Neural crest cell (in vitro differentiated cells): ENCODE data around the gene USP51. TPM values are rescaled to one million over a fixed set of nuclear protein-coding genes. Genes with fewer than 3 reads are reported as not detected.
"Not testable (repeated sequence)": the region's sequence is repeated elsewhere in the genome, so short reads cannot be mapped to it uniquely, and the experiment has no call there.

Experiments used
- DNase-seq: peaks from one replicate; pipeline ENCODE4 v3.0.0; 2021; ENCODE audit warnings: low read depth, mixed read lengths, low spot score
- H3K27ac Mint-ChIP-seq: one replicate; pipeline ENCODE4 v1.8.0; 2021; ENCODE audit warnings: mild to moderate bottlenecking, mixed read lengths; ENCODE audit not compliant: unreplicated experiment
- H3K27me3 Mint-ChIP-seq: 2 replicates; pipeline ENCODE4 v1.8.0; 2021; ENCODE audit warnings: low read depth, mild to moderate bottlenecking, mixed read lengths
- H3K36me3 Mint-ChIP-seq: 2 replicates; pipeline ENCODE4 v1.8.0; 2021; ENCODE audit warnings: low read depth, mild to moderate bottlenecking, mixed read lengths
- H3K4me1 Mint-ChIP-seq: 2 replicates; pipeline ENCODE4 v1.8.0; 2021; ENCODE audit warnings: mixed read lengths
- H3K4me3 Mint-ChIP-seq: one replicate; pipeline ENCODE4 v1.8.0; 2021; ENCODE audit warnings: mild to moderate bottlenecking, mixed read lengths
- H3K9me3 Mint-ChIP-seq: 2 replicates; pipeline ENCODE4 v1.8.0; 2021; ENCODE audit warnings: mixed read lengths
- total RNA-seq: library from RNA; stranded (reverse); gene quantifications from 2 replicates; pipeline ENCODE4 v1.2.1, GENCODE V29; 2021
- TF ChIP-seq, protein P1 (sequence below): fragments of 200-600 bp; sonication (generic); conservative IDR thresholded peaks from 2 replicates; pipeline ENCODE4 v1.5.0; 2021; ENCODE audit warnings: antibody characterized with exemption, mild to moderate bottlenecking

The USP51 gene
- total RNA-seq, 1 donor from 2014 or later, result 9.9 TPM

DNA sequence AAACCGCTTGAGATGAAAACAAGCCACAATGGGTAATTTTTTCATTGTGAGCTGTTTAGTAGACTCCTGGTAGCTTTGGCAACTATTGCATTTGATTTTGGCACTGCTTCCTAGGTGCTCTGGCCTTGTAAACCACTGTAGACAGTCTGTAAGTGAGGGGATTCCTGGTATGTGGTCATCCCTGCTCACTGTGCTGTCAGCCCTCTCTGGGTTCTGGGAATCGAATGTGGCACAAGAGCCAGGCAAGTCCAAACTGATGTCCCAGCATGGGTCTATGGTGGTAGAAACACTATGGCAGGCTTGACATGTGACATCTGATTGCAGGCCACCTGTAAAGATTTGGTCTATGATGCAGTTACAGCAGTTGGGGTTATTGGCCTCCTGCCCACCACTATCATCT lies 2.5 kb downstream of the USP51 start:
- DNase-seq, result no peak
- H3K27ac Mint-ChIP-seq, result no peak overlapping the region
- TF ChIP-seq, protein P1, sequence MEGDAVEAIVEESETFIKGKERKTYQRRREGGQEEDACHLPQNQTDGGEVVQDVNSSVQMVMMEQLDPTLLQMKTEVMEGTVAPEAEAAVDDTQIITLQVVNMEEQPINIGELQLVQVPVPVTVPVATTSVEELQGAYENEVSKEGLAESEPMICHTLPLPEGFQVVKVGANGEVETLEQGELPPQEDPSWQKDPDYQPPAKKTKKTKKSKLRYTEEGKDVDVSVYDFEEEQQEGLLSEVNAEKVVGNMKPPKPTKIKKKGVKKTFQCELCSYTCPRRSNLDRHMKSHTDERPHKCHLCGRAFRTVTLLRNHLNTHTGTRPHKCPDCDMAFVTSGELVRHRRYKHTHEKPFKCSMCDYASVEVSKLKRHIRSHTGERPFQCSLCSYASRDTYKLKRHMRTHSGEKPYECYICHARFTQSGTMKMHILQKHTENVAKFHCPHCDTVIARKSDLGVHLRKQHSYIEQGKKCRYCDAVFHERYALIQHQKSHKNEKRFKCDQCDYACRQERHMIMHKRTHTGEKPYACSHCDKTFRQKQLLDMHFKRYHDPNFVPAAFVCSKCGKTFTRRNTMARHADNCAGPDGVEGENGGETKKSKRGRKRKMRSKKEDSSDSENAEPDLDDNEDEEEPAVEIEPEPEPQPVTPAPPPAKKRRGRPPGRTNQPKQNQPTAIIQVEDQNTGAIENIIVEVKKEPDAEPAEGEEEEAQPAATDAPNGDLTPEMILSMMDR, result no peak
- H3K4me1 Mint-ChIP-seq, result peaks cover 20% of the 10 kb centered on the region
- H3K9me3 Mint-ChIP-seq, result peaks cover 6% of the 10 kb centered on the region
- H3K36me3 Mint-ChIP-seq, result peaks cover 18% of the 10 kb centered on the region
- H3K27me3 Mint-ChIP-seq, result no peaks in the 10 kb centered on the region
- H3K4me3 Mint-ChIP-seq, result peak overlapping the region; percentile 88

DNA sequence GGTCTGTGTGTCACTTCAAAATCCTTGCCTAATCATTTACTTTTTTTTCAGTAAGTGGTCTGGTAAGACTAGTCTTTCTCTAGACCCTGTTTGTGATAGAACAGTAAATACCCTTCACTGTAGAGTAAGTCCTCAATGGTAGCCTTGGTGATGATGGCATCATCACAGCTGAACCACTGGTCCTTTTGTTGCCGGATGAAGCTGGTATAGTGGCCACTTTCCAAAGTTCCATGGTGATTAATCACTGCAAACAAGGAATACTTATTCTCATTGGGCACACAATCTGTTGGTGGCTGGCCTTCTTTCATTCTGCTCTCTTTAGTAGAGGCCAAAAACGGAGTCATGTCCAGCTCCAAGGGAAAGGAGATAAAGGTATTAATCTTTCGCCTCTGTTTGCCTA lies 2.9 kb downstream of the USP51 start:
- Mint-ChIP-seq H3K27ac (no peak overlapping the region), H3K27me3 (no peaks in the 10 kb centered on the region), H3K4me3 (no peak overlapping the region), H3K9me3 (peaks cover 6% of the 10 kb centered on the region), H3K4me1 (peaks cover 20% of the 10 kb centered on the region), H3K36me3 (peaks cover 18% of the 10 kb centered on the region)
- TF ChIP-seq, protein P1, result no peak
- DNase-seq, result no peak

DNA sequence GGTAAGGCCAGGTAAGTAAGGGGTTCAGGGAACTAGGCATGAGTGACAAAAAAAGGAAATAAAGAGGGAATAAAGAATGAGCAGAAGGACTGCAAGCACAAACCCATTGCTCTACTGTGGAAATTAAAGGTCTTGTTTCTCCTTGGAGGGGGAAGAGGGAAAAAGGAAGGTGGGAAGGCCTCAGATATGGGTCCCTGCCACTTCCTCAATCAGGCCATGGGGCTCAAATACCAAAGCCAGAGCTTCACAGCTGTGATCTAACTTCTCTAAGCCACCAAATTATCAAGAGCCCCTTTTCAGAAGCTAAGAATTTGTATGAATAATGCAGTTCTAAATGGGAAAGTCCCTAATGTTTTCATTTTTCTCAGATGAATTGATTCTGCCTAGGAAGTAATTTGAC lies 4.7 kb downstream of the USP51 start:
- Mint-ChIP-seq H3K36me3 (peaks cover 18% of the 10 kb centered on the region), H3K27me3 (no peaks in the 10 kb centered on the region), H3K9me3 (peaks cover 3% of the 10 kb centered on the region), H3K27ac (no peak overlapping the region), H3K4me3 (no peak overlapping the region), H3K4me1 (peaks cover 19% of the 10 kb centered on the region)
- DNase-seq, result no peak
- TF ChIP-seq, protein P1, result no peak

DNA sequence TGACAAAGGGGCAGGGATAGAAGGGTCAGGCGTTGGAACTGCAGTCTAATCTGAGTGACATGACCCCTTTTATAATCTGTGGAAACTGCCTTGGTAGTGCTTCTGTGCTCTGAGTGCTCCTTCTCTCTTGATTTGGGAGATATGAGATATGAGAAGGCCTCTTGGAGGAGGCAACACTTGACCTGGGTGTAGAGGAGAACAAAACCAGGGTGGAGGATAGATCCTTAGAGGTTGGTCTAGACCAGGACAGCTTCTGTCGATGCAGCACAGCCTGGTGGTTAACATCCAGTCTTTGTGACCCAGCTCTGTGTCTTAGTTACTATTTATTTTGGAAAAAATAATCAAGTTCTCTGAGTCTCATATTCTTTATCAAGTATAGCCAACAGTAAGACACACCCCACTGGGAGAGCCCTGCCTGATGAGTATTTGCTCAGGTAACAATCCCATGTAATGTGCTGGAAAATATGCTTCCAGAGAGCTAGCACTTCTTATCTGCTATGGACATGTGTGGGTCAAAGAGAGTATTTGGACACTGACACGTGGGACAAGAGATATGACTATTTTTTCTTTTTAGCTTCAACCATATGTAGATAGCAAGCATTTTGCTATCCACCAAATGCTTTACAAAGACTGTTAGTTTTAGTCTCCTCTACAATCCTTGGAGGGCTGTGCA lies 9.1 kb downstream of the USP51 start:
- H3K4me1 Mint-ChIP-seq, result no peaks in the 10 kb centered on the region
- no peaks in the 10 kb centered on the region for H3K9me3 Mint-ChIP-seq
- no peak for DNase-seq
- H3K36me3 Mint-ChIP-seq, result peaks cover 3% of the 10 kb centered on the region
- TF ChIP-seq, protein P1, result no peak
- no peak overlapping the region for H3K27ac Mint-ChIP-seq
- no peaks in the 10 kb centered on the region for H3K27me3 Mint-ChIP-seq
- H3K4me3 Mint-ChIP-seq, result no peak overlapping the region

DNA sequence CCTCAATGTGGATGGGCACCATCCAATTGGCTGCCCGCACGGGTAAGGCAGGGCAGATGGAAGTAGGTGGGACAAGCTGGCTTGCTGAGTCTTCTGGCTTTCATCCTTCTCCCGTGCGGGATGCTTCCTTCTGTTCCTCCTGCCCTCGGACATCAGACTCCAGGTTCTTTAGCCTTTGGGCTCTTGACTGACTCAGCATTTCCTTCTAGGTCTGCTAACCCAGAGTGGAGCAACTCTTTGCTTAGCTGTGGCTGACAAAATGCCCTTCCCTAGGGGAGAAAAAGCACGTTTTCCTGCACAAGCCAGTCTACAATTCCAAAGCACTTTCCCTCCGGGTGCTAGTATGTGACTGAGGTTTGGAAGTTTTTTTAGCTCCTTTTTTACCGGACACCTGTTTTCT lies 9.7 kb downstream of the USP51 start:
- H3K27me3 Mint-ChIP-seq, H3K4me3 Mint-ChIP-seq, H3K27ac Mint-ChIP-seq, H3K36me3 Mint-ChIP-seq, H3K4me1 Mint-ChIP-seq, H3K9me3 Mint-ChIP-seq, DNase-seq: not testable (repeated sequence)

DNA sequence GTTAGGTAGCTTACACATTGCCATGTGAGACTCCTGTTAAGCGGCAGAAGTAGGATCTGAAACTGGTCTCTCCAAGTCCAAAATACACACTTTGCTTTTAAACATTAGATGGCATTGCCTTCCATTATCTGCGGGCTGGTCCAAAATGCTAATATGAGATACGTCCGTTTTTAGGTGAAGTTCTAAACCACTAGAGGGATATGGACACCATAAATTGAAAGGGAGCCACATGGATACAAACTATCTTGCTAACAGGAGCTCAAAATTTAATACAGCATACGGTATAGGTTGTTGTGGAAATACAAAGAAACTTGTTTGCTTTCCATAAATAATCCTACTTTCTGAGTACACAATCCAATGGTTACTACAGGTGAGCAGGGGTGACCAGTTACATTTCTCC lies 23.9 kb downstream of the USP51 start:
- not testable (repeated sequence) for H3K27ac Mint-ChIP-seq, H3K27me3 Mint-ChIP-seq, H3K36me3 Mint-ChIP-seq, DNase-seq, H3K9me3 Mint-ChIP-seq, H3K4me1 Mint-ChIP-seq, H3K4me3 Mint-ChIP-seq

DNA sequence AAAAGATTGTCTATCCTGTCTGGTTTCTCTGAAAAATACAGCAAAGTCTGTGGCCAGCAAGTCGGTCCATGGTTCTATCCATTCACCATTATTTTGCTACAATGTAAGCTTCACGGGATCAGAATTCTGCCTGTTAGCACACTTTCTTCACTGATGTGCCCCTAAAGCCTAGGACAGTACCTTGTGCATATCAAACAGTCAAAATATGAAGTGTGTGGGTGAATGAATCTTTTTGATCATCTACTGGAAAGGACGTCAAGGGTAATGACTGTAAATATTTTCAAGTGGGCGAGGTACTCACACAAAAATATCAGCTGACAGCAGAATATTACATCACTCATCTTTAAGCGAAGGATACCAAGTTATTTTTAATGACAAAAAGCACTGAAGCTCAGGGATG lies 24.5 kb downstream of the USP51 start:
- H3K9me3 Mint-ChIP-seq, result not testable (repeated sequence)

DNA sequence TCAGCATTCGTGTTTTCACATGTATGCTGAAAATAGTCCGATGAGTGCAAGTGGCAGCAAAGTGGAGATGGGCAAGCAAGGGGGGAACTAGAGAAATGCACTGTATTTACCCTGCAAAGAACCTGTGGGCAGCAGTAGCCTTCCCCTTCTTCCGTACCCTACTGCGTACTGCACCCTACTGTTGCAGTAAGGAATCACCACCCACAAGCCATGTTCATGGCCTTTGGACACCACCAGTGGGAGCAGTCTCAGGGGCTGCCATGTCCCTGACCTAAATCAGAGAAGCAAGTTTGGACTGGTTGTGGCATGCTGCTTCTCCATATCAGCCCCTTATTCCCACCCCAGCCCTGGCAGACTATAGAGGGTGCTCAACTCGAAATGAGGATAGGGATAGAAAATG lies 25.6 kb downstream of the USP51 start:
- H3K4me3 Mint-ChIP-seq, H3K9me3 Mint-ChIP-seq, H3K27me3 Mint-ChIP-seq: not testable (repeated sequence)

More for the DNA sequence above, 24.5 kb downstream of the USP51 start:
- H3K27me3 Mint-ChIP-seq, H3K4me3 Mint-ChIP-seq, H3K36me3 Mint-ChIP-seq, DNase-seq, H3K4me1 Mint-ChIP-seq, H3K27ac Mint-ChIP-seq: not testable (repeated sequence)

DNA sequence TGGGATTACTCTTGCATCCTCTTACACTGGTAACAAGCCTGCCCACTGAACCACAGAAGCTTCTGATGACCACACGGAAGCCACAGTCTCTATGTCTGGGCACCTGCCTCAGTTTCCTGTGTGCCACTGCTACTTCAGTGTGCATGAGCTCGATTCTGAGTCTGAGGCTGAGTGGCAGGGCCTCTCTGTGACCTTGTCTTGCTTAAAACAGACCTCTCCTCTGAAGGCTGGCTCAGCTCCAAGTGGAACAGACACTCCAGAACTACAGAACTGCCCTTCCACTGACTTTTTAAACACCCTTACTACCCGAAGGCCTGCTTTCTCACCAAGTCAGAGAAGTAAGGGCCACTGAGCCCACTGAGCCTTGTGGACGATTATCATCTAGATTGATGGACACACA lies 29.7 kb downstream of the USP51 start:
- H3K27me3 Mint-ChIP-seq, H3K4me1 Mint-ChIP-seq, H3K9me3 Mint-ChIP-seq, H3K36me3 Mint-ChIP-seq, H3K4me3 Mint-ChIP-seq, H3K27ac Mint-ChIP-seq, DNase-seq: not testable (repeated sequence)

More for the DNA sequence above, 25.6 kb downstream of the USP51 start:
- not testable (repeated sequence) for H3K36me3 Mint-ChIP-seq, H3K4me1 Mint-ChIP-seq, DNase-seq, H3K27ac Mint-ChIP-seq

DNA sequence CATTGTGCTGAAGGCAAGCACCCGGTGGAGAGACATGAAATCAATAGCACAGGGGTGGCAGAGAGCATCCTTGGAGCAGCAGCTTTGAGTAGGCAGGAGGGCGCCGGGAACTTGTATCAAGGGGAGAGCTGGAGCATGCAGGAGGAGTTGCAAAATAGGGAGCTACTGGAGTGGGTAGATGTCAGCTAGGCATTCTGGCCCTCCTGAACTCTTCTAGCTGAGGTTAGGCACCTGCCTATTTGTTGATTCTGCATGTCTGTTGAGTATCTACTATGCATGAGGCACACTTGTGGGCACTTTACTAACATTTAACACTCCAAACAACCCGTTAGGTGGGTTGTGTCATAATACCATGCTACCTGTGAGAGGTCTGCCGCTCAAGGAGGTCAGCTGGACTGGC lies 30.2 kb downstream of the USP51 start:
- DNase-seq, H3K27ac Mint-ChIP-seq, H3K4me3 Mint-ChIP-seq, H3K36me3 Mint-ChIP-seq, H3K4me1 Mint-ChIP-seq, H3K9me3 Mint-ChIP-seq, H3K27me3 Mint-ChIP-seq: not testable (repeated sequence)
